ENCODE measurements around the gene PDS5A.
A peak's percentile ranks its signal among the peaks of the same experiment; 100 is the strongest.
"Not testable (repeated sequence)": the region's sequence is repeated elsewhere in the genome, so short reads cannot be mapped to it uniquely, and the experiment has no call there.

Gene PDS5A

DNA sequence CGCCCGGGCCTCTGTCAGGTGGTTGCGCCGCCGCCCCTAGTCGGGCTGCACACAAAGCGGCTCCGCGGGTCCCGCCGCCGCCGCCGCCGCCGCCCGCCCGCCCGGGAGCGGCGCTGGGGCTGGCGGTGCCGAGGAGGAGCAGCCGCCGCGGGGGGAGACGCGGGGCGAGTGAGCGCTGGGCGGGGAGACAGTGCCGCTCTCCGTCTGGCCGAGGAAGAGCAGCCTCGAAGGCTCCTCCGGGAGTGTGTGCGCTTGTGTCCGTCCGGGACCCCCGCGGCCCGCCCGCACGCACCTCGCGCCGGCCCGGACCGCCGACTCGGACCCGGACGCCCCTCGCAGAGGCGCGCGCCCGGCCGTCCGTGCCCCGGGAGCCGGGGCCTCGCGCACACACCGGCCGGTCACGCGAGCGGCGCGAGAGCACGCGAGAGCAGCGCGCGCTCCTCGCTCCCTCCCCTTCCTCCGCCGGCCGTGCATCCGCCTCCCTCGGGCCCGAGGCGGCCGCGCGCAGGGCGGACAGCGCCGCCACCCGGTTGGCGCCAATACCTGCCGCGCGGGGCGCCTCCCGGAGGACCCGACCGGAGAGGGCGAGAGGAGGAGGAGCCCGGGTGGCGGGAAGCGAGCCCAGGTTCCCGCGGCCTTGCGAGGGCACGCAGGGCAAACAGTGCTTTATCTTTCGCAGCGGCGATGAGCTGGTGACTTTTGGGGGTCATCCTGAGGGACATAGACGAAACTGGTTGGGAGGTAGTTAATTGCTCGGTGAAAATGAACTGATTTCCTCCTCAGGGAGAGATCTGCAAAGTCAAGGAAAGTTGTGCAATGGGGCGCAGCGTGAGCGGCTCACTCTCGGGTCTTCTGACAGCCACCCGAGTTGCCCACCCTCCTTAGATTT, at the start of gene PDS5A:
Gene PDS5A (minus strand): TSS at position 423 of the 889 bp plus-strand sequence. CDS start 1,334 bp downstream, outside the sequence.
- peak; percentile 83 for DNase-seq

GRCh38 chr4:40024049-40024448, 46.3 kb upstream of the PDS5A start:
- not testable (repeated sequence) for DNase-seq

- not testable (repeated sequence) for DNase-seq
These were observed 43.4 kb upstream of the PDS5A start for GRCh38 chr4:40021116-40021515.

DNA sequence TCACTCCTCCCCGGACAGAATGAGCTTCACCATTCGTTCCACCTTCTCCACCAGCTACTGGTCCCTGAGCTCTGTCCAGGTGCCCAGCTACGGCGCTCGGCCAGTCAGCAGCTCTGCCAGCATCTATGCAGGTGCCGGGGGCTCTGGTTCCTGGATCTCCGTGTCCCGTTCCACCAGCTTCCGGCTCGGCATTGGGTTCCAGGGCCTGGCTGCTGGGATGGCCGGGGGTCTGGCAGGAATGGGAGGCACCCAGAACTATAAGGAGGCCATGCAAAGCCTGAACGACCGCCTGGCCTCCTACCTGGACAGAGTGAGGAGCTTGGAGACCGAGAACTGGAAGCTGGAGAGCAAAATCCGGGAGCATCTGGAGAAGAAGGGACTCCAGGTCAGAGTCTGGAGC, 42.5 kb upstream of the PDS5A start:
- DNase-seq, result no peak

DNA sequence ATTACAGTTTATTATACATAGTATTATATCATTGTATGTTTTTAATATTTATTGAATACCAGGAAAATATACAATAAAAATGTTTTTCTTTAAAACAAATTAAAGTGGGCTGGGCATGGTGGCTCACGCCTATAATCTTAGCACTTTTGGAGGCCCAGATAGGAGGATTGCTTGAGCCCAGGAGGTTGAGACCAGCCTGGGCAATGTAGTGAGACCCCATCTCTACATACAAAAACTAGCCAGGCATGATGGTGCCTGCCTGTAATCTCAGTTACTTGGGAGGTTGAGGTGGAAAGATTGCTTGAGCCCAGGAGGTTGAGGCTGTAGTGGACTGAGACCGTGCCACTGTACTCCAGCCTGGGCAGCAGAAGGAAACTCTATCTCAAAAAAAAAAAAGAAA, 38.3 kb upstream of the PDS5A start:
- DNase-seq, result no peak

- peak; percentile 96 for DNase-seq
These were observed 26.3 kb upstream of the PDS5A start for GRCh38 chr4:40003986-40004385.

DNA sequence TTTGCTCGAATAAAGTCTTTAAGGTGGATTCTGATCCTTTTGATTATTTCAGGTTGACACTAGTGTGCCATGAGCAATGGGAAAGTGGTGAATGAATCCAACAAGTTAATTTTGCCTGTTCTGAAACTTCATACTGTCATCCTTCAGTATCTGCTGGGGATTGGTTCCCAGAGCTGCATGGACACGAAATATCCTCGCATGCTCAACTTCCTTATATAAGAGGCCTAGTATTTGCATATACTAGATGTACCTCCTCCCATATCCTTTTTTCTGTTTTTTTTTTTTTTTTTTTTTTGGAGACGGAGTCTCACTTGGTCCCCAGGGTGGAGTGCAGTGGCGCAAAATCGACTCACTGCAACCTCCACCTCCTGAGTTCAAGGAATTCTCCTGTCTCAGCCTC, 23.0 kb upstream of the PDS5A start:
- DNase-seq, result peak; percentile 36

- no peak for DNase-seq
These were observed 21.1 kb upstream of the PDS5A start for GRCh38 chr4:39998659-39999345.

DNA sequence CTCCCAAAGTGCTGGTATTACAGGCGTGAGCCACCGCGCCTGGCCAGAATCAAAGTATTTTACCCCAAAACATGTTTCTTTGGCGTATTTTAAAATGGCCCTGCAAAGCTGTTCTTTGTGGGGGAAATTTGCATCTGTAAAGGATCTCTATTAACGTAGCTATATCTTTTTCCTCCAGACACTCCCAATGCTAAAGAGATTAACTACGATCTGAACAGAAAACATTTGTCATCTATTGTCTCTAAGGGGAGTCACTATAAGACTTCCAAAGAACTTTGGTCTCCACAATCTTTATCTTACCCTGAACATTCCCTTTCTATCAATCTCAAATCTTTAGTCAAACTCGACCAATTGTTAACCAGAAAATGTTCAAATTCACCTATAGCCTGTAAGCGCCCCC, 19.1 kb upstream of the PDS5A start:
- DNase-seq, result no peak

DNA sequence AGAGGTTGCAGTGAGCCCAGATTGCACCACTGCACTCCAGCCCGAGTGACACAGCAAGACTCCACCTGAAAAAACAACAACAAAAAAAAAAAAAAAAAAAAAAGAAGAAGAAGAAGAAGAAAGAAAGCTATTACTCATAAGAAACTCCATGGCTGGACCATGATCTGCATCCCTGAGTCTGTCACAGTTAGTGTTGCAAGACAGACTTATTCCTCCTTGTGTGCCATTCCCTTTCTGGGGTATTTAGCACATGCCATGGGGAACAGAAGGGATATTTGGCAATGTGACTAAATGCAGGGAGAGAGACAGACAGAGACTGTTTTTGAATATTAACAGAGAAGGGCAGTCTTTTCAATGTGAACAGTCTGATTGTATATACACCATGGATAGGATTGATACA, 16.7 kb upstream of the PDS5A start:
- DNase-seq, result peak; percentile 50

GRCh38 chr4:39989381-39989780, 11.7 kb upstream of the PDS5A start:
- not testable (repeated sequence) for DNase-seq

GRCh38 chr4:39987485-39987884, 9.8 kb upstream of the PDS5A start:
- no peak for DNase-seq

DNA sequence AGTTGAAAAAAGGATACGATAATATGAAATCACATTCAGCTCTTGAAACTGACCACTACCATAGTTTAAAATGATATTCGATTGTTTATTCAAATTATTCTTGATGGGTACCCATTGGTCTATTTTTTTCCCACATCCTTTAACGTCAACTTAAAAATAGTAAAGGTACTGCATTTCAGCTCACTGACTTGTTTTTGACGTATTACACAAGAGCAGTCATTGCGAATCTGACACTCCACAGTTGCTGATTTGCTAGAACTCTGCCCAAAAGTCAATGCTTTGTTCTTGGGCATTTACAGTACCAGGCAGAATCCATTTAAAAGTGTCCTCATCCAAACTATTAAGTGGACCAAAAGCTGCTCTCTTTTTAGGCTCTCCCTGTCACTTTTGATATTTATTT, 1.2 kb upstream of the PDS5A start:
- DNase-seq, result no peak

DNA sequence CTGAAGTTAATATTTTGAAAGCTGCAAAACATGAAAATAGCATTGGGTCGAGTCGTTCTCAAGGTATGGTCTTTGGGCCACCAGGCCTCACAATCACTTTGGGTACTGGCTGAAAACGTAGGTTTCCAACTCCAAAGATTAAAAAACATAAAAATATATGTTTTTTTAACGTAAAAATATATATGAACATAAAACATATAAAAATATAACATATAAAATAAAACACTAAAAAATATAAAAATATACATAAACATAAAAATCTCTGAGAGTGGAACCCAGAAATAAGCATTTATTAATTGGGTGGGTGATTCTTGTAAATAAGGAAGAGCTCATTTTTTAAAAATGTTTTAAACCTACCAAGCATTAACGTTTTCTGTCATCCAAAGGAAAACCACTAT, 666 bp upstream of the PDS5A start:
- DNase-seq, result no peak

GRCh38 chr4:39976945-39977488, 694 bp downstream of the PDS5A start:
- no peak for DNase-seq

- peak; percentile 78 for DNase-seq
These were observed 1.4 kb downstream of the PDS5A start for GRCh38 chr4:39976141-39976944.

- DNase-seq, result peak; percentile 18
These were observed 2.1 kb downstream of the PDS5A start for GRCh38 chr4:39975488-39976089.

GRCh38 chr4:39973052-39973451, 4.7 kb downstream of the PDS5A start:
- not testable (repeated sequence) for DNase-seq

DNA sequence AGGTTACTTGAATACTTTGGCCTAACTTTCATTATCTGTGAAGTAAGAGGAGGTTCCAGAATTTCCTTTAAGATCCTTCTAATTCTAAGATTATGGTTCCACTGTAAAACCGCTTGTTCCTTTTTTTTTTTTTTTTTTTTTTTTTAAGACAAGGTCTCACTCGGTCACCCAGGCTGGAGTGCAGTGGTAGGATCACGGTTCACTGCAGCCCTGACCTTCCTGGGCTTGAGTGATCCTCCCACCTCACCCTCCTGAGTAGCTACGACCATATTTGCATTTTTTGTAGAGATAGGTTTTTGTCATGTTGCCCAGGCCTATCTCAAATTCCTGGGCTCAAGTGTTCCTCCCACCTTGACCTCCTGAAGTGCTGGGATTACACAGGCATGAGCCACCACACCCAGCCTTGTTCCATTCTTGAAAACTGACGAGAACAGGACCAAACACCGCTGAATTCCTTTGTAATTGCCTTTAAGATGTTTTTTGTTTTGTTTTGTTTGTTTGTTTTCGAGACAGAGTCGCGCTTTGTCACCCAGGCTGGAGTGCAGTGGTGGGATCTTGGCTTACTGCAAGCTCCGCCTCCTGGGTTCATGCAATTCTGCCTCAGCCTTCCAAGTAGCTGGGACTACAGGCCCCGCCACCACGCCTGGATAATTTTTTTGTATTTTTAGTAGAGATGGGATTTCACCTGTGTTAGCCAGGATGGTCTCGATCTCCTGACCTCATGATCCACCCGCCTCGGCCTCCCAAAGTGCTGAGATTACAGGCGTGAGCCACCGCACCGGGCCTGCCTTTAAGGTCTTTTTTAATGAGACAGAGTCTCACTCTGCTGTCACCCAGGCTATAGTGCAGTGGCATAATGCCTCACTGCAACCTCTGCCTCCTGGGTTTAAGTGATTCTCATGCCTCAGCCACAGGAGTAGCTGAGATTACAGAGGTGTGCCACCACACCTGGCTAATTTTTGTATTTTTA, 6.8 kb downstream of the PDS5A start:
- peak; percentile 78 for DNase-seq

- no peak for DNase-seq
These were observed 14.1 kb downstream of the PDS5A start for GRCh38 chr4:39963656-39964055.

GRCh38 chr4:39961311-39961877, 16.3 kb downstream of the PDS5A start:
- no peak for DNase-seq
